HepG2 (cell line): ENCODE data around the gene NDUFB10. TPM values are rescaled to one million over a fixed set of nuclear protein-coding genes. Genes with fewer than 3 reads are reported as not detected.

Source experiments
- ATAC-seq: fragments of 200-7000 bp; cut with Tn5 transposase; 3 replicates; pipeline ENCODE4 v1.9.1; 2020; ENCODE audit warnings: mild to moderate bottlenecking, moderate library complexity
- BruUV-seq: library from RNA; stranded (reverse); fragments of 400-500 nt; replicated peaks from 2 replicates; lab custom pipeline; 2021; lab: Mats Ljungman, UMichigan
- CTCF ChIA-PET: fragments of 300-600 bp; formaldehyde crosslinking; extraction: SDS; loops from one replicate; lab custom pipeline; 2021; ENCODE audit warnings: low total read pairs, inconsistent platforms, low intra/inter-chr PET ratio; lab: Yijun Ruan, JAX
- POLR2A ChIA-PET: fragments of 350-600 bp; sonication (Branson Sonifier 250); formaldehyde crosslinking; loops from one replicate; lab custom pipeline; 2020; ENCODE audit warnings: antibody characterized with exemption, inconsistent platforms; lab: Yijun Ruan, JAX
- DNase-seq: peaks from one replicate; pipeline ENCODE4 v3.0.0-alpha.2; 2015; ENCODE audit warnings: low spot score
- FAIRE-seq: peaks from 3 replicates; lab custom pipeline; 2011; peaks lifted over from hg19 to GRCh38; lab: Jason Lieb, UNC
- H2AFZ ChIP-seq: one replicate; pipeline ENCODE4 v1.6.1; 2011; ENCODE audit warnings: low read length, inconsistent platforms
- H3K27ac ChIP-seq: fragments of 300-600 bp; 3 replicates; pipeline ENCODE4 v1.8.0; 2011; ENCODE audit warnings: mixed run types, mild to moderate bottlenecking, mixed read lengths, low read length, inconsistent platforms; ENCODE audit not compliant: insufficient read depth; ENCODE audit errors: extremely low read length
- H3K27me3 ChIP-seq, 2 experiments: fragments of 200-600 bp in 1 of 2; 2 replicates in 1 of 2; 3 replicates in 1 of 2; pipeline versions ENCODE4 v1.6.0 to v1.8.0; 2011; ENCODE audit warnings: low read length in 2 of 2, mild to moderate bottlenecking in 2 of 2, moderate library complexity in 2 of 2, inconsistent platforms in 1 of 2; ENCODE audit not compliant: insufficient read depth in 2 of 2, control insufficient read depth in 1 of 2
- H3K36me3 ChIP-seq, 2 experiments: fragments of 200-600 bp in 1 of 2; replicated peaks in 1 of 2; 2 replicates in 1 of 2; 3 replicates in 1 of 2; pipeline versions ENCODE4 v1.5.1 to v1.8.0; 2011; ENCODE audit warnings: low read length in 2 of 2, inconsistent platforms in 1 of 2; ENCODE audit not compliant: insufficient read depth in 2 of 2, control insufficient read depth in 1 of 2
- H3K4me1 ChIP-seq: 2 replicates; pipeline ENCODE4 v1.5.1; 2012; ENCODE audit warnings: low read length, inconsistent platforms; ENCODE audit not compliant: insufficient read depth
- H3K4me2 ChIP-seq: 2 replicates; pipeline ENCODE4 v1.6.0; 2011; ENCODE audit warnings: low read depth, low read length, inconsistent platforms
- H3K4me3 ChIP-seq, 3 experiments: fragments of 200-600 bp in 1 of 3; sonication (generic), shearing (Covaris generic) in 1 of 3; replicated peaks in 1 of 3; 2 replicates each; pipeline ENCODE4 v1.5.1; 2011 to 2016; ENCODE audit warnings: low read length in 3 of 3, inconsistent platforms in 2 of 3, low read depth in 2 of 3, mild to moderate bottlenecking in 2 of 3, control low read depth in 1 of 3, mixed read lengths in 1 of 3; ENCODE audit not compliant: insufficient read depth in 1 of 3
- H3K79me2 ChIP-seq: one replicate; pipeline ENCODE4 v1.6.1; 2011; ENCODE audit warnings: low read length, inconsistent platforms; ENCODE audit not compliant: insufficient read depth
- H3K9ac ChIP-seq: 2 replicates; pipeline ENCODE4 v1.6.0; 2011; ENCODE audit warnings: mild to moderate bottlenecking, low read depth, low read length, inconsistent platforms; ENCODE audit not compliant: insufficient read depth
- H3K9me3 ChIP-seq: 2 replicates; pipeline ENCODE4 v1.5.1; 2012; ENCODE audit warnings: mild to moderate bottlenecking, low read length
- H4K20me1 ChIP-seq: 2 replicates; pipeline ENCODE4 v1.6.0; 2011; ENCODE audit warnings: inconsistent platforms, mild to moderate bottlenecking, low read length, moderate library complexity; ENCODE audit not compliant: insufficient read depth
- BRCA1 ChIP-seq: sonication (generic); formaldehyde crosslinking; IDR thresholded peaks from 2 replicates; pipeline ENCODE4 v1.4.0; 2020; ENCODE audit warnings: missing genetic modification reagents
- KLF12 ChIP-seq: sonication (generic); formaldehyde crosslinking; IDR thresholded peaks from 2 replicates; pipeline ENCODE4 v1.4.0; 2020; ENCODE audit warnings: missing genetic modification reagents, borderline replicate concordance
- STAG1 ChIP-seq: sonication (generic); formaldehyde crosslinking; IDR thresholded peaks from 2 replicates; pipeline ENCODE4 v1.4.0; 2020; ENCODE audit warnings: missing genetic modification reagents
- SYNCRIP ChIP-seq: fragments of 200-400 bp; formaldehyde crosslinking; IDR thresholded peaks from 2 replicates; pipeline ENCODE4 v1.6.1; 2018; ENCODE audit warnings: mild to moderate bottlenecking, low read depth, low read length; ENCODE audit not compliant: insufficient read depth
- TBP ChIP-seq: sonication (generic); formaldehyde crosslinking; IDR thresholded peaks from 2 replicates; pipeline ENCODE4 v1.5.0; 2020; ENCODE audit warnings: missing genetic modification reagents
- ZFP36L1 ChIP-seq: sonication (generic); formaldehyde crosslinking; IDR thresholded peaks from 2 replicates; pipeline ENCODE4 v1.8.0; 2022; ENCODE audit warnings: mild to moderate bottlenecking, missing genetic modification reagents, moderate library complexity
- ZNF136 ChIP-seq: sonication (generic); formaldehyde crosslinking; IDR thresholded peaks from 2 replicates; pipeline ENCODE4 v1.8.1; 2022; ENCODE audit warnings: low read depth, mild to moderate bottlenecking, moderate library complexity, missing genetic modification reagents
- ZNF34 ChIP-seq: sonication (generic); formaldehyde crosslinking; IDR thresholded peaks from 2 replicates; pipeline ENCODE4 v1.4.0; 2020; ENCODE audit warnings: mild to moderate bottlenecking, missing genetic modification reagents, borderline replicate concordance
- ZNF484 ChIP-seq: sonication (generic); formaldehyde crosslinking; IDR thresholded peaks from 2 replicates; pipeline ENCODE4 v1.5.1; 2020; ENCODE audit warnings: mild to moderate bottlenecking, low read depth, missing genetic modification reagents, borderline replicate concordance
- WGBS: methylation state at CpG from one replicate; pipeline ENCODE4 v1.1.6; 2017; ENCODE audit warnings: low lambda C conversion rate; 5-methylcytosine and 5-hydroxymethylcytosine counted together
- in situ Hi-C: cut with HindIII; loops from 2 replicates; pipeline ENCODE4 v1.10.0; 2017; ENCODE audit warnings: low pct_unique_long_range_greater_than_20kb; ENCODE audit not compliant: extremely low pct_ligation_motif_present
- intact Hi-C: fragments of 100-400 bp; cut with micrococcal nuclease; formaldehyde crosslinking; loops from one replicate; pipeline ENCODE4 v1.10.0; 2022; ENCODE audit not compliant: unreplicated experiment
- polyA plus RNA-seq, 8 experiments: library from polyadenylated mRNA; depleted of rRNA in 3 of 8; stranded (reverse) in 7 of 8; unstranded in 1 of 8; fragments of >200 nt; fragmentation: Illumina TruSeq in 4 of 8; extraction: Trizol in 4 of 8; gene quantifications; 2 replicates each; pipeline versions ENCODE4 v1.2.1 to v1.2.3, GENCODE V29; 2011 to 2016; ENCODE audit warnings: low read depth in 4 of 8, missing spikeins in 1 of 8, mixed read lengths in 1 of 8; ENCODE audit not compliant: insufficient read depth in 1 of 8
- total RNA-seq, 5 experiments: library from RNA; depleted of rRNA; stranded (reverse); fragments of >200 nt; fragmentation: Illumina TruSeq; extraction: Trizol; gene quantifications; 2 replicates each; pipeline ENCODE4 v1.2.3, GENCODE V29; 2016; ENCODE audit warnings: low read depth in 1 of 5
- TF ChIP-seq, protein P1 (sequence below): IDR thresholded peaks from 2 replicates; pipeline ENCODE4 v1.6.1; 2016; ENCODE audit warnings: missing compliant biosample characterization, missing genetic modification reagents, borderline replicate concordance
- TF ChIP-seq, protein P2 (sequence below): sonication (generic); formaldehyde crosslinking; IDR thresholded peaks from 2 replicates; pipeline ENCODE4 v1.9.0; 2022; ENCODE audit warnings: missing genetic modification reagents, mild to moderate bottlenecking, borderline replicate concordance
- TF ChIP-seq, protein P3 (sequence below): sonication (generic); formaldehyde crosslinking; IDR thresholded peaks from 2 replicates; pipeline ENCODE4 v1.4.0; 2020; ENCODE audit warnings: mild to moderate bottlenecking, missing genetic modification reagents
- TF ChIP-seq, protein P4 (sequence below): sonication (generic); formaldehyde crosslinking; IDR thresholded peaks from 2 replicates; pipeline ENCODE4 v1.8.0; 2023; ENCODE audit warnings: mild to moderate bottlenecking, missing genetic modification reagents

Gene NDUFB10
- total and polyA plus RNA-seq, 2 of the 13 experiments (the other 11 are each of a cell fraction or from before 2014, with no cell fraction given), result 68.6 to 157 TPM

DNA sequence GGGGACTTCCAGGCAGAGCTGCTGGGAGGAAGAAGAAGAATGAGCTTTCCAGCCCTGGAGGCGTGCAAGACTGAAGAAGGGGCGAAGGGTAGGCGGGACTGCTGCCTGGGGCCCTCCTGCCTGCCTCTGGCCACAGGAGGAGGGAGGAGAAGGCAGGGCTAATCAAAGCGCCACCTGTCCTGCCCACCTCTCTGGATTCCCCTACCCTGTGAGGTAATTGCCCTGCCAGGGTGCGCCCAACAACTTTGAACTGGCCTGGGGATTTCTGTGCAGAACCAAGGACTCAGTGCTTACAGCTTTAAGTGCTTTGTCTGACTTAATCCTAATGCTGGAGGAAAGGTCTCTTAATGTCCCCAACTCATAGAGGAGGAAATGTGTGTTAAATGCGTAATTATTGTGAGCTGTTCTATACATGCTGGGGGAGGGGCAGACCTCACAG lies 22.1 kb downstream of the NDUFB10 start, which contains the start of gene NOXO1:
Gene NOXO1 (minus strand): TSS at position 72 of the 439 bp plus-strand sequence. CDS start 290 bp downstream, outside the sequence.
- Histone ChIP-seq H3K27me3 (no peaks in the 10 kb centered on the region), H3K79me2 (peaks cover 13% of the 10 kb centered on the region), H3K4me3 (no peak within 1 kb of the TSS), H3K36me3 (peaks cover 14 to 22% of the 10 kb centered on the region in 2 experiments; a peak in 4 of 5 replicates), H4K20me1 (no peaks in the 10 kb centered on the region), H3K9me3 (no peaks in the 10 kb centered on the region), H3K9ac (0 out of 2 replicates have a peak within 1 kb of the TSS, but pooled peaks have one; percentile 4), H3K4me1 (peaks cover 37% of the 10 kb centered on the region), H3K27ac (no peak within 1 kb of the TSS), H3K4me2 (no peak within 1 kb of the TSS), H2AFZ (no peak within 1 kb of the TSS)
- ChIA-PET CTCF (no interaction called here), POLR2A (interaction anchor here (0.7 to 6.8 kb wide), 4 partner anchors 17 to 41 kb away, joined by 3 to 62 read pairs (median 3); partner anchors contain the start of gene RPS2)
- WGBS, result 89% methylated on average over 6 of the region's 6 CpGs
- BruUV-seq, result no TSS peak
- no peak for ATAC-seq
- TF ChIP-seq ZNF484 (CRISPR knock-in tag) (no peak), STAG1 (CRISPR knock-in tag) (no peak), ZNF136 (CRISPR knock-in tag) (no peak), BRCA1 (CRISPR knock-in tag) (no peak), ZNF34 (no peak), SYNCRIP (no peak), TBP (CRISPR knock-in tag) (no peak), KLF12 (CRISPR knock-in tag) (no peak), ZFP36L1 (CRISPR knock-in tag) (no peak)
- TF ChIP-seq, protein P1, sequence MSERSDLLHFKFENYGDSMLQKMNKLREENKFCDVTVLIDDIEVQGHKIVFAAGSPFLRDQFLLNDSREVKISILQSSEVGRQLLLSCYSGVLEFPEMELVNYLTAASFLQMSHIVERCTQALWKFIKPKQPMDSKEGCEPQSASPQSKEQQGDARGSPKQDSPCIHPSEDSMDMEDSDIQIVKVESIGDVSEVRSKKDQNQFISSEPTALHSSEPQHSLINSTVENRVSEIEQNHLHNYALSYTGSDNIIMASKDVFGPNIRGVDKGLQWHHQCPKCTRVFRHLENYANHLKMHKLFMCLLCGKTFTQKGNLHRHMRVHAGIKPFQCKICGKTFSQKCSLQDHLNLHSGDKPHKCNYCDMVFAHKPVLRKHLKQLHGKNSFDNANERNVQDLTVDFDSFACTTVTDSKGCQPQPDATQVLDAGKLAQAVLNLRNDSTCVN (CRISPR knock-in tag), result no peak
- TF ChIP-seq, protein P2, sequence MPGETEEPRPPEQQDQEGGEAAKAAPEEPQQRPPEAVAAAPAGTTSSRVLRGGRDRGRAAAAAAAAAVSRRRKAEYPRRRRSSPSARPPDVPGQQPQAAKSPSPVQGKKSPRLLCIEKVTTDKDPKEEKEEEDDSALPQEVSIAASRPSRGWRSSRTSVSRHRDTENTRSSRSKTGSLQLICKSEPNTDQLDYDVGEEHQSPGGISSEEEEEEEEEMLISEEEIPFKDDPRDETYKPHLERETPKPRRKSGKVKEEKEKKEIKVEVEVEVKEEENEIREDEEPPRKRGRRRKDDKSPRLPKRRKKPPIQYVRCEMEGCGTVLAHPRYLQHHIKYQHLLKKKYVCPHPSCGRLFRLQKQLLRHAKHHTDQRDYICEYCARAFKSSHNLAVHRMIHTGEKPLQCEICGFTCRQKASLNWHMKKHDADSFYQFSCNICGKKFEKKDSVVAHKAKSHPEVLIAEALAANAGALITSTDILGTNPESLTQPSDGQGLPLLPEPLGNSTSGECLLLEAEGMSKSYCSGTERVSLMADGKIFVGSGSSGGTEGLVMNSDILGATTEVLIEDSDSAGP (CRISPR knock-in tag), result no peak
- TF ChIP-seq, protein P3, sequence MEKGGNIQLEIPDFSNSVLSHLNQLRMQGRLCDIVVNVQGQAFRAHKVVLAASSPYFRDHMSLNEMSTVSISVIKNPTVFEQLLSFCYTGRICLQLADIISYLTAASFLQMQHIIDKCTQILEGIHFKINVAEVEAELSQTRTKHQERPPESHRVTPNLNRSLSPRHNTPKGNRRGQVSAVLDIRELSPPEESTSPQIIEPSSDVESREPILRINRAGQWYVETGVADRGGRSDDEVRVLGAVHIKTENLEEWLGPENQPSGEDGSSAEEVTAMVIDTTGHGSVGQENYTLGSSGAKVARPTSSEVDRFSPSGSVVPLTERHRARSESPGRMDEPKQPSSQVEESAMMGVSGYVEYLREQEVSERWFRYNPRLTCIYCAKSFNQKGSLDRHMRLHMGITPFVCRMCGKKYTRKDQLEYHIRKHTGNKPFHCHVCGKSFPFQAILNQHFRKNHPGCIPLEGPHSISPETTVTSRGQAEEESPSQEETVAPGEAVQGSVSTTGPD (CRISPR knock-in tag), result no peak
- TF ChIP-seq, protein P4, sequence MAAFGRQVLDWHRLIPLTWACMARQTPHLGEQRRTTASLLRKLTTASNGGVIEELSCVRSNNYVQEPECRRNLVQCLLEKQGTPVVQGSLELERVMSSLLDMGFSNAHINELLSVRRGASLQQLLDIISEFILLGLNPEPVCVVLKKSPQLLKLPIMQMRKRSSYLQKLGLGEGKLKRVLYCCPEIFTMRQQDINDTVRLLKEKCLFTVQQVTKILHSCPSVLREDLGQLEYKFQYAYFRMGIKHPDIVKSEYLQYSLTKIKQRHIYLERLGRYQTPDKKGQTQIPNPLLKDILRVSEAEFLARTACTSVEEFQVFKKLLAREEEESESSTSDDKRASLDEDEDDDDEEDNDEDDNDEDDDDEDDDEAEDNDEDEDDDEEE (CRISPR knock-in tag), result no peak
- no peak for DNase-seq
- intact Hi-C loops, result no loop called here
- in situ Hi-C loops, result no loop called here
- no peak for FAIRE-seq
